ENCODE data around the gene GABRA1.

GRCh38 chr5:161889971-161890370 is 42.1 kb downstream of the GABRA1 start:
- TF ChIP-seq POLR2A (IDR thresholded peaks at IDR 0.05; ENCODE audit: low read length) (no peak), GATA1 (IDR thresholded peaks at IDR 0.05; ENCODE audit: low read depth, low read length) (no peak)
